ENCODE measurements around the gene CPE. TPM values are rescaled to one million over a fixed set of nuclear protein-coding genes. Genes with fewer than 3 reads are reported as not detected.

CPE gene
- total RNA-seq, 4 donors from 2014 or later: 104 to 116 (median 108) TPM

- Histone ChIP-seq H3K4me1 (no peaks in the 10 kb centered on the region), H3K9me3 (peaks cover 0 to 4% (median 0%) of the 10 kb centered on the region in 4 donors), H3K27me3 (no peaks in the 10 kb centered on the region), H3K4me3 (no peak overlapping the region), H3K36me3 (no peaks in the 10 kb centered on the region), H3K27ac (replicated peaks in 1 of 4) (no peak overlapping the region)
- 80% methylated on average over 5 of the region's 5 CpGs for WGBS
- DNase-seq (ENCODE audit: extremely low spot score): no peak
- TF ChIP-seq POLR2A (IDR thresholded peaks at IDR 0.05; ENCODE audit: low read depth) (no peak), POLR2AphosphoS5 (IDR thresholded peaks at IDR 0.05) (no peak), EP300 (IDR thresholded peaks at IDR 0.05) (no peak), CTCF (IDR thresholded peaks at IDR 0.05) (no peak)
- intact Hi-C loops (cut with DNase I): no loop called here
These were observed 9.3 kb upstream of the CPE start for GRCh38 chr4:165369522-165369921.

GRCh38 chr4:165370530-165370929, 8.3 kb upstream of the CPE start:
- H3K27ac ChIP-seq (replicated peaks in 1 of 4): no peak overlapping the region
- no peaks in the 10 kb centered on the region for H3K27me3 ChIP-seq
- intact Hi-C loops (cut with DNase I): no loop called here
- no peaks in the 10 kb centered on the region for H3K36me3 ChIP-seq
- TF ChIP-seq POLR2AphosphoS5 (IDR thresholded peaks at IDR 0.05) (no peak), CTCF (IDR thresholded peaks at IDR 0.05) (no peak), POLR2A (IDR thresholded peaks at IDR 0.05; ENCODE audit: low read depth) (no peak), EP300 (IDR thresholded peaks at IDR 0.05) (no peak)
- no peak overlapping the region for H3K4me3 ChIP-seq
- no peak for DNase-seq (ENCODE audit: extremely low spot score)
- no peaks in the 10 kb centered on the region for H3K4me1 ChIP-seq
- WGBS: 95% methylated on average over 1 of the region's 1 CpG
- H3K9me3 ChIP-seq: peaks cover 0 to 11% (median 0%) of the 10 kb centered on the region in 4 donors

- Histone ChIP-seq H3K27me3 (peaks cover 0 to 8% (median 0%) of the 10 kb centered on the region in 4 donors), H3K36me3 (no peaks in the 10 kb centered on the region), H3K4me1 (peaks cover 0 to 23% (median 16%) of the 10 kb centered on the region in 4 donors), H3K4me3 (no peak overlapping the region), H3K9me3 (peaks cover 0 to 11% (median 0%) of the 10 kb centered on the region in 4 donors), H3K27ac (replicated peaks in 1 of 4) (no peak overlapping the region)
- DNase-seq (ENCODE audit: extremely low spot score): no peak
- no peak for TF ChIP-seq CTCF (IDR thresholded peaks at IDR 0.05)
- TF ChIP-seq POLR2AphosphoS5 (IDR thresholded peaks at IDR 0.05): no peak
- TF ChIP-seq EP300 (IDR thresholded peaks at IDR 0.05): no peak
- no peak for TF ChIP-seq POLR2A (IDR thresholded peaks at IDR 0.05; ENCODE audit: low read depth)
- 70% methylated on average over 2 of the region's 2 CpGs for WGBS
- intact Hi-C loops (cut with DNase I): loop anchor here (5.0 kb wide), 1 partner anchor 87 kb away; no protein-coding TSS in a partner anchor
These were observed 3.3 kb upstream of the CPE start for GRCh38 chr4:165375465-165375864.

- Histone ChIP-seq H3K27me3 (peaks cover 0 to 8% (median 0%) of the 10 kb centered on the region in 4 donors), H3K27ac (replicated peaks in 1 of 4) (peak overlapping the region; percentile 76 to 89 (median 81)), H3K36me3 (no peaks in the 10 kb centered on the region), H3K4me3 (peak overlapping the region; percentile 65 to 79 (median 72)), H3K4me1 (peaks cover 0 to 29% (median 16%) of the 10 kb centered on the region in 4 donors), H3K9me3 (peaks cover 0 to 11% (median 0%) of the 10 kb centered on the region in 4 donors)
- intact Hi-C loops (cut with DNase I): loop anchor here (5.0 kb wide), 1 partner anchor 84 kb away; no protein-coding TSS in a partner anchor
- TF ChIP-seq CTCF (IDR thresholded peaks at IDR 0.05) (no peak), EP300 (IDR thresholded peaks at IDR 0.05) (no peak), POLR2A (IDR thresholded peaks at IDR 0.05; ENCODE audit: low read depth) (no peak), POLR2AphosphoS5 (IDR thresholded peaks at IDR 0.05) (no peak)
- DNase-seq (ENCODE audit: extremely low spot score): no peak
- WGBS: 35% methylated on average over 1 of the region's 1 CpG
These were observed 437 bp upstream of the CPE start for GRCh38 chr4:165378398-165378744.

- H3K36me3 ChIP-seq: no peaks in the 10 kb centered on the region
- peaks cover 0 to 40% (median 16%) of the 10 kb centered on the region in 4 donors for H3K4me1 ChIP-seq
- H3K4me3 ChIP-seq: peak overlapping the region; percentile 65 to 79 (median 72)
- WGBS: 26% methylated on average over 11 of the region's 11 CpGs
- intact Hi-C loops (cut with DNase I): loop anchor here (5.0 kb wide), 1 partner anchor 83 kb away; no protein-coding TSS in a partner anchor
- no peak for DNase-seq (ENCODE audit: extremely low spot score)
- H3K27me3 ChIP-seq: peaks cover 0 to 8% (median 0%) of the 10 kb centered on the region in 4 donors
- H3K27ac ChIP-seq (replicated peaks in 1 of 4): peak overlapping the region; percentile 76 to 89 (median 81)
- TF ChIP-seq CTCF (IDR thresholded peaks at IDR 0.05) (no peak), POLR2AphosphoS5 (IDR thresholded peaks at IDR 0.05) (no peak), POLR2A (IDR thresholded peaks at IDR 0.05; ENCODE audit: low read depth) (no peak)
- H3K9me3 ChIP-seq: peaks cover 0 to 5% (median 0%) of the 10 kb centered on the region in 4 donors
These were observed 863 bp downstream of the CPE start for GRCh38 chr4:165379678-165380064.

Data from esophagus muscularis mucosa (tissue), 4 donors.